MM.1S (cell line): Measurements from ENCODE around the gene C6.

Source experiments
- DNase-seq: peaks from one replicate; pipeline ENCODE4 v3.0.0-alpha.2; 2015
- H2AFZ ChIP-seq: fragments of 300-600 bp; sonication (generic); 2 replicates; pipeline ENCODE4 v1.6.0; 2016; ENCODE audit warnings: antibody characterized with exemption, low read length
- H3F3A ChIP-seq: fragments of 300-600 bp; sonication (generic); 2 replicates; pipeline ENCODE4 v1.6.1; 2016; ENCODE audit warnings: mild to moderate bottlenecking, antibody characterized with exemption, low read length, moderate library complexity, mixed read lengths; ENCODE audit not compliant: insufficient read depth
- H3K27ac ChIP-seq: fragments of 300-600 bp; sonication (generic); 2 replicates; pipeline ENCODE4 v1.5.1; 2016; ENCODE audit warnings: mild to moderate bottlenecking, low read length
- H3K27me3 ChIP-seq: fragments of 300-600 bp; sonication (generic); replicated peaks from 2 replicates; pipeline ENCODE4 v1.6.0; 2016; ENCODE audit warnings: low read length; ENCODE audit not compliant: insufficient read depth
- H3K36me3 ChIP-seq: fragments of 300-600 bp; sonication (generic); replicated peaks from 2 replicates; pipeline ENCODE4 v1.6.1; 2016; ENCODE audit warnings: mild to moderate bottlenecking, low read length, mixed read lengths; ENCODE audit not compliant: insufficient read depth
- H3K4me1 ChIP-seq: fragments of 300-600 bp; sonication (generic); 2 replicates; pipeline ENCODE4 v1.6.1; 2016; ENCODE audit warnings: low read length, mixed read lengths
- H3K4me2 ChIP-seq: fragments of 300-600 bp; sonication (generic); 2 replicates; pipeline ENCODE4 v1.6.0; 2016; ENCODE audit warnings: low read depth, low read length
- H3K4me3 ChIP-seq: fragments of 300-600 bp; sonication (generic); 2 replicates; pipeline ENCODE4 v1.5.1; 2016; ENCODE audit warnings: low read length, mixed read lengths
- H3K79me2 ChIP-seq: fragments of 300-600 bp; sonication (generic); 2 replicates; pipeline ENCODE4 v1.6.1; 2016; ENCODE audit warnings: mixed run types, low read length, mixed read lengths
- H3K9ac ChIP-seq: fragments of 300-600 bp; sonication (generic); 2 replicates; pipeline ENCODE4 v1.6.1; 2016; ENCODE audit warnings: low read length, mixed read lengths
- H3K9me2 ChIP-seq: fragments of 300-600 bp; sonication (generic); replicated peaks from 2 replicates; pipeline ENCODE4 v1.6.1; 2016; ENCODE audit warnings: mild to moderate bottlenecking, low read length, mixed read lengths; ENCODE audit not compliant: insufficient read depth
- H3K9me3 ChIP-seq: fragments of 300-600 bp; sonication (generic); replicated peaks from 2 replicates; pipeline ENCODE4 v1.6.1; 2016; ENCODE audit warnings: mild to moderate bottlenecking, low read length, mixed read lengths; ENCODE audit not compliant: insufficient read depth
- H4K20me1 ChIP-seq: fragments of 300-600 bp; sonication (generic); 2 replicates; pipeline ENCODE4 v1.6.1; 2016; ENCODE audit warnings: mild to moderate bottlenecking, low read length, moderate library complexity, mixed read lengths; ENCODE audit not compliant: insufficient read depth
- CTCF ChIP-seq: fragments of 300-600 bp; sonication (generic); IDR thresholded peaks from 2 replicates; pipeline ENCODE4 v1.5.1; 2016; ENCODE audit warnings: antibody characterized with exemption, low read length, mixed read lengths
- EZH2 ChIP-seq: fragments of 300-600 bp; sonication (generic); optimal IDR thresholded peaks from 2 replicates; pipeline ENCODE3; 2017; ENCODE audit warnings: low read depth, mild to moderate bottlenecking, antibody characterized with exemption, low read length, mixed read lengths
- EZH2phosphoT487 ChIP-seq: fragments of 300-600 bp; sonication (generic); IDR thresholded peaks from 2 replicates; pipeline ENCODE4 v1.6.1; 2018; ENCODE audit warnings: antibody characterized with exemption, low read length

C6 gene

GRCh38 chr5:41196197-41196596, 17.1 kb downstream of the C6 start:
- DNase-seq = no peak
- Histone ChIP-seq H3F3A (no peaks in the 10 kb centered on the region), H3K9me3 (no peaks in the 10 kb centered on the region), H3K27me3 (no peaks in the 10 kb centered on the region), H2AFZ (no peak overlapping the region), H3K36me3 (no peaks in the 10 kb centered on the region), H3K9me2 (no peaks in the 10 kb centered on the region), H3K79me2 (no peaks in the 10 kb centered on the region), H3K27ac (no peak overlapping the region), H3K4me1 (no peaks in the 10 kb centered on the region), H3K9ac (no peak overlapping the region), H3K4me3 (no peak overlapping the region), H4K20me1 (no peaks in the 10 kb centered on the region), H3K4me2 (no peak overlapping the region)
- TF ChIP-seq EZH2phosphoT487 = no peak
- TF ChIP-seq CTCF = no peak
- no peak for TF ChIP-seq EZH2

GRCh38 chr5:41195228-41195627, 18.1 kb downstream of the C6 start:
- no peak overlapping the region for H3K27ac ChIP-seq
- no peak overlapping the region for H2AFZ ChIP-seq
- no peaks in the 10 kb centered on the region for H3K9me3 ChIP-seq
- H3K4me1 ChIP-seq = no peaks in the 10 kb centered on the region
- no peak overlapping the region for H3K4me3 ChIP-seq
- no peak overlapping the region for H3K4me2 ChIP-seq
- no peak for TF ChIP-seq EZH2phosphoT487
- TF ChIP-seq CTCF = no peak
- TF ChIP-seq EZH2 = no peak
- H3K79me2 ChIP-seq = no peaks in the 10 kb centered on the region
- H3K27me3 ChIP-seq = no peaks in the 10 kb centered on the region
- H3K36me3 ChIP-seq = no peaks in the 10 kb centered on the region
- H3K9me2 ChIP-seq = no peaks in the 10 kb centered on the region
- H3K9ac ChIP-seq = no peak overlapping the region
- DNase-seq = no peak
- H3F3A ChIP-seq = no peaks in the 10 kb centered on the region
- no peaks in the 10 kb centered on the region for H4K20me1 ChIP-seq

GRCh38 chr5:41194339-41194738, 19.0 kb downstream of the C6 start:
- Histone ChIP-seq H3K4me3 (no peak overlapping the region), H3K79me2 (no peaks in the 10 kb centered on the region), H3K4me2 (no peak overlapping the region), H3K27me3 (no peaks in the 10 kb centered on the region), H3K27ac (no peak overlapping the region), H3K9me2 (no peaks in the 10 kb centered on the region), H3K9ac (no peak overlapping the region), H3K9me3 (no peaks in the 10 kb centered on the region), H3K36me3 (no peaks in the 10 kb centered on the region), H4K20me1 (no peaks in the 10 kb centered on the region), H2AFZ (no peak overlapping the region), H3K4me1 (no peaks in the 10 kb centered on the region), H3F3A (no peaks in the 10 kb centered on the region)
- no peak for TF ChIP-seq CTCF
- no peak for DNase-seq
